Measurements from ENCODE around the gene TAS1R2. TPM values are rescaled to one million over a fixed set of nuclear protein-coding genes. Genes with fewer than 3 reads are reported as not detected.

The TAS1R2 gene
- total RNA-seq, 1 experiment from 2014 or later = not detected

GRCh38 chr1:18854331-18855025, 5.0 kb downstream of the TAS1R2 start:
- no peak overlapping the region for H2BK12ac ChIP-seq (ENCODE audit: insufficient read length, low read depth, low read length)
- H3K18ac ChIP-seq (ENCODE audit: insufficient read length, low read depth, low read length) = no peak overlapping the region
- H3K27ac Mint-ChIP-seq = no peak overlapping the region
- no peak overlapping the region for H2AK5ac ChIP-seq (ENCODE audit: insufficient read length, low read length)
- no peak for DNase-seq
- no peak overlapping the region for H4K91ac ChIP-seq (ENCODE audit: insufficient read length, low read depth, low read length)
- no peak overlapping the region for H2BK5ac ChIP-seq (ENCODE audit: insufficient read length, low read length)
- no peak overlapping the region for H2BK120ac ChIP-seq (ENCODE audit: low read depth, low read length, poor library complexity, severe bottlenecking)
- no peak overlapping the region for H3K4ac ChIP-seq (ENCODE audit: low read depth, low read length)
- H3K36me3 Mint-ChIP-seq (ENCODE audit: insufficient read depth in 1 of 3, low read depth in 3 of 3) = no peaks in the 10 kb centered on the region
- no peak overlapping the region for H3K14ac ChIP-seq (ENCODE audit: insufficient read depth, low read length)
- TF ChIP-seq CTCF (conservative IDR thresholded peaks at IDR 0.05) = no peak
- H2BK20ac ChIP-seq (ENCODE audit: low read depth, low read length, poor library complexity, severe bottlenecking) = no peak overlapping the region
- no peaks in the 10 kb centered on the region for H3K9me3 Mint-ChIP-seq
- H3K9ac ChIP-seq (ENCODE audit: extremely low read depth, insufficient read length, low read length) = no peak overlapping the region
- H2AFZ ChIP-seq (ENCODE audit: low read length) = no peak overlapping the region
- H3K23me2 ChIP-seq (ENCODE audit: insufficient read length, low read depth, low read length, poor library complexity, severe bottlenecking) = no peaks in the 10 kb centered on the region
- peaks cover 25% of the 10 kb centered on the region for H3K27me3 Mint-ChIP-seq (ENCODE audit: low read depth)
- no peaks in the 10 kb centered on the region for H3K79me2 ChIP-seq (ENCODE audit: insufficient read depth, low read length)
- no peak overlapping the region for H4K8ac ChIP-seq (replicated peaks; ENCODE audit: insufficient read length, low read depth, low read length)
- no peaks in the 10 kb centered on the region for H4K20me1 ChIP-seq (ENCODE audit: control insufficient read depth, insufficient read depth, insufficient read length)
- no peak overlapping the region for H3K4me2 ChIP-seq (ENCODE audit: insufficient read depth, insufficient read length, low read length)
- peaks cover 2% of the 10 kb centered on the region; the same call in 1 of the 2 replicates for H3K27me3 ChIP-seq (ENCODE audit: insufficient read depth, low read length)
- H3K4me1 ChIP-seq (ENCODE audit: insufficient read depth, low read length) = no peaks in the 10 kb centered on the region
- H3K4me1 Mint-ChIP-seq = no peaks in the 10 kb centered on the region
- no peak overlapping the region for H4K5ac ChIP-seq (ENCODE audit: insufficient read length, low read depth, low read length)
- no CpG with 5 or more reads among the region's 49 CpGs for WGBS (ENCODE audit: extremely low coverage, insufficient read length, low lambda C conversion rate)
- H3K56ac ChIP-seq (ENCODE audit: insufficient read length, low read depth, low read length) = no peak overlapping the region
- no peak overlapping the region for H3K27ac ChIP-seq (ENCODE audit: insufficient read length, low read depth, low read length)
- H2BK15ac ChIP-seq (ENCODE audit: low read depth, low read length) = no peak overlapping the region
- H3K23ac ChIP-seq (ENCODE audit: insufficient read length, low read depth, low read length) = no peak overlapping the region
- H3K4me3 Mint-ChIP-seq = no peak overlapping the region
- no peaks in the 10 kb centered on the region for H3K9me3 ChIP-seq (ENCODE audit: control insufficient read depth, low read depth, low read length)
- H3T11ph ChIP-seq (ENCODE audit: low read length) = no peak overlapping the region
- H3K79me1 ChIP-seq (ENCODE audit: insufficient read depth, low read depth, low read length, poor library complexity, severe bottlenecking) = no peaks in the 10 kb centered on the region

All from H9 (cell line).